Esophagus squamous epithelium (tissue), 4 donors: ENCODE results near the gene CHRM1.
"Not testable (repeated sequence)": the region's sequence is repeated elsewhere in the genome, so short reads cannot be mapped to it uniquely, and the experiment has no call there.

Source experiments
- CTCF ChIP-seq, 6 experiments: fragments of 450-650 bp in 4 of 6; fragments of 200-600 bp in 2 of 6; sonication (generic) in 2 of 6; IDR thresholded peaks; one replicate each; pipeline ENCODE4 v1.5.1; 2016 to 2019; ENCODE audit warnings: antibody characterized with exemption in 6 of 6, mild to moderate bottlenecking in 4 of 6, moderate library complexity in 4 of 6
- POLR2A ChIP-seq, 4 donors: fragments of 450-650 bp; IDR thresholded peaks; one replicate each; pipeline ENCODE4 v1.6.1; 2017; ENCODE audit warnings: antibody characterized with exemption in 4 of 4, mild to moderate bottlenecking in 4 of 4, moderate library complexity in 3 of 4

GRCh38 chr11:62861564-62862192 lies 59.5 kb downstream of the CHRM1 start:
- TF ChIP-seq POLR2A, CTCF (IDR thresholded peaks at IDR 0.05): not testable (repeated sequence)
